HepG2 (cell line): ENCODE measurements around the gene ADORA2B. TPM values are rescaled to one million over a fixed set of nuclear protein-coding genes. Genes with fewer than 3 reads are reported as not detected.
A peak's percentile ranks its signal among the peaks of the same experiment; 100 is the strongest.

ENCODE experiments used
- EP300 ChIP-seq, 3 experiments: sonication (generic) in 1 of 3; formaldehyde crosslinking in 1 of 3; IDR thresholded peaks; 2 replicates each; pipeline versions ENCODE4 v1.5.1 to v1.6.1; 2011 to 2020; ENCODE audit warnings: low read depth in 2 of 3, low read length in 2 of 3, borderline replicate concordance in 1 of 3, improper control_type of control experiment in 1 of 3, mild to moderate bottlenecking in 1 of 3, missing genetic modification reagents in 1 of 3, moderate library complexity in 1 of 3
- HDAC2 ChIP-seq: sonication (generic); formaldehyde crosslinking; IDR thresholded peaks from 2 replicates; pipeline ENCODE4 v1.4.0; 2020; ENCODE audit warnings: missing genetic modification reagents
- MEIS2 ChIP-seq: sonication (generic); formaldehyde crosslinking; IDR thresholded peaks from 2 replicates; pipeline ENCODE4 v1.9.0; 2021; ENCODE audit warnings: mild to moderate bottlenecking, missing genetic modification reagents
- PCBP1 ChIP-seq: fragments of 200-400 bp; formaldehyde crosslinking; IDR thresholded peaks from 2 replicates; pipeline ENCODE4 v1.6.1; 2017; ENCODE audit warnings: mild to moderate bottlenecking, low read depth, low read length, borderline replicate concordance
- PLRG1 ChIP-seq: fragments of 450-650 bp; conservative IDR thresholded peaks from 2 replicates; pipeline ENCODE4 v1.6.1; 2016
- PRMT3 ChIP-seq: sonication (generic); formaldehyde crosslinking; IDR thresholded peaks from 2 replicates; pipeline ENCODE4 v1.8.1; 2022; ENCODE audit warnings: low read depth, mild to moderate bottlenecking, moderate library complexity, missing genetic modification reagents, borderline replicate concordance
- PRPF4 ChIP-seq: fragments of 200-400 bp; formaldehyde crosslinking; IDR thresholded peaks from 2 replicates; pipeline ENCODE4 v1.6.1; 2016; ENCODE audit warnings: low read length, low read depth; ENCODE audit not compliant: poor library complexity, severe bottlenecking
- REST ChIP-seq, 2 experiments: IDR thresholded peaks; 2 replicates each; pipeline ENCODE4 v1.6.1; 2011 to 2012; ENCODE audit warnings: low read length in 2 of 2, borderline replicate concordance in 1 of 2, low read depth in 1 of 2, mild to moderate bottlenecking in 1 of 2, moderate library complexity in 1 of 2
- RXRB ChIP-seq: IDR thresholded peaks from 2 replicates; pipeline ENCODE4 v1.6.1; 2016; ENCODE audit warnings: borderline replicate concordance, missing genetic modification reagents, missing compliant biosample characterization
- SMAD1 ChIP-seq: sonication (generic); formaldehyde crosslinking; IDR thresholded peaks from 2 replicates; pipeline ENCODE4 v1.4.0; 2020; ENCODE audit warnings: missing genetic modification reagents, low read depth, mild to moderate bottlenecking, borderline replicate concordance
- TAF1 ChIP-seq: sonication (generic); formaldehyde crosslinking; IDR thresholded peaks from 2 replicates; pipeline ENCODE4 v1.4.0; 2020; ENCODE audit warnings: missing genetic modification reagents
- THRA ChIP-seq: sonication (generic); formaldehyde crosslinking; IDR thresholded peaks from 2 replicates; pipeline ENCODE4 v1.4.0; 2020; ENCODE audit warnings: missing genetic modification reagents, borderline replicate concordance
- XBP1 ChIP-seq: sonication (generic); formaldehyde crosslinking; IDR thresholded peaks from 2 replicates; pipeline ENCODE4 v1.5.0; 2020; ENCODE audit warnings: missing genetic modification reagents
- ZNF10 ChIP-seq: sonication (generic); formaldehyde crosslinking; IDR thresholded peaks from 2 replicates; pipeline ENCODE4 v1.4.0; 2020; ENCODE audit warnings: mild to moderate bottlenecking, low read depth, missing genetic modification reagents, borderline replicate concordance
- ZNF180 ChIP-seq: sonication (generic); formaldehyde crosslinking; IDR thresholded peaks from 2 replicates; pipeline ENCODE4 v1.4.0; 2020; ENCODE audit warnings: low read depth, missing genetic modification reagents, borderline replicate concordance
- ZNF335 ChIP-seq: sonication (generic); formaldehyde crosslinking; IDR thresholded peaks from 2 replicates; pipeline ENCODE4 v1.4.0; 2020; ENCODE audit warnings: missing genetic modification reagents
- ZNF337 ChIP-seq: sonication (generic); formaldehyde crosslinking; IDR thresholded peaks from 2 replicates; pipeline ENCODE4 v1.5.1; 2020; ENCODE audit warnings: missing genetic modification reagents, low read depth, mild to moderate bottlenecking, borderline replicate concordance
- ZNF503 ChIP-seq: sonication (generic); formaldehyde crosslinking; IDR thresholded peaks from 2 replicates; pipeline ENCODE4 v1.4.0; 2020; ENCODE audit warnings: missing genetic modification reagents
- ZNF567 ChIP-seq: sonication (generic); formaldehyde crosslinking; IDR thresholded peaks from 2 replicates; pipeline ENCODE4 v1.8.1; 2023; ENCODE audit warnings: mild to moderate bottlenecking, missing genetic modification reagents, borderline replicate concordance
- ZNF724P ChIP-seq: sonication (generic); formaldehyde crosslinking; IDR thresholded peaks from 2 replicates; pipeline ENCODE4 v1.8.0; 2022; ENCODE audit warnings: missing genetic modification reagents, borderline replicate concordance
- ZNF768 ChIP-seq: sonication (generic); formaldehyde crosslinking; IDR thresholded peaks from 2 replicates; pipeline ENCODE4 v1.4.0; 2020; ENCODE audit warnings: missing genetic modification reagents
- polyA plus RNA-seq, 8 experiments: library from polyadenylated mRNA; depleted of rRNA in 3 of 8; stranded (reverse) in 7 of 8; unstranded in 1 of 8; fragments of >200 nt; fragmentation: Illumina TruSeq in 4 of 8; extraction: Trizol in 4 of 8; gene quantifications; 2 replicates each; pipeline versions ENCODE4 v1.2.1 to v1.2.3, GENCODE V29; 2011 to 2016; ENCODE audit warnings: low read depth in 4 of 8, missing spikeins in 1 of 8, mixed read lengths in 1 of 8; ENCODE audit not compliant: insufficient read depth in 1 of 8
- total RNA-seq, 5 experiments: library from RNA; depleted of rRNA; stranded (reverse); fragments of >200 nt; fragmentation: Illumina TruSeq; extraction: Trizol; gene quantifications; 2 replicates each; pipeline ENCODE4 v1.2.3, GENCODE V29; 2016; ENCODE audit warnings: low read depth in 1 of 5

ADORA2B gene
- total and polyA plus RNA-seq, 2 of the 13 experiments (the other 11 are each of a cell fraction or from before 2014, with no cell fraction given): 10.4 to 20.0 TPM

- no peak for TF ChIP-seq XBP1 (CRISPR knock-in tag)
- peak; percentile 80 for TF ChIP-seq RXRB
- peak; percentile 99 for TF ChIP-seq TAF1 (CRISPR knock-in tag)
- peak in 1 of 2 experiments; percentile 71; a peak in 1 of 4 replicates for TF ChIP-seq REST (IDR thresholded peaks at IDR 0.05; ENCODE audit: borderline replicate concordance in 1 of 2, low read depth in 1 of 2, low read length in 2 of 2)
- TF ChIP-seq HDAC2 (CRISPR knock-in tag): peak; percentile 95
- TF ChIP-seq PCBP1: no peak
- TF ChIP-seq MEIS2 (CRISPR knock-in tag): peak; percentile 78
- no peak for TF ChIP-seq PLRG1
- peak; percentile 95; the same call in 1 of the 2 replicates for TF ChIP-seq ZNF337 (CRISPR knock-in tag)
- 0 out of 2 replicates have a peak, but pooled peaks have one; percentile 43 for TF ChIP-seq ZNF335
- TF ChIP-seq SMAD1: peak; percentile 70; the same call in 1 of the 2 replicates
- TF ChIP-seq EP300 (IDR thresholded peaks at IDR 0.05; ENCODE audit: low read depth in 2 of 2, low read length in 2 of 2): no peak
- peak; percentile 77; the same call in 1 of the 2 replicates for TF ChIP-seq EP300 (CRISPR knock-in tag; IDR thresholded peaks at IDR 0.05; ENCODE audit: borderline replicate concordance)
- TF ChIP-seq ZNF567: peak; percentile 81; the same call in 1 of the 2 replicates
- TF ChIP-seq ZNF503 (CRISPR knock-in tag): peak; percentile 74; the same call in 1 of the 2 replicates
- TF ChIP-seq ZNF724P (CRISPR knock-in tag): peak; percentile 88; the same call in 1 of the 2 replicates
- peak; percentile 87; the same call in 1 of the 2 replicates for TF ChIP-seq PRMT3 (CRISPR knock-in tag)
- peak; percentile 84; the same call in 1 of the 2 replicates for TF ChIP-seq THRA (CRISPR knock-in tag)
- no peak for TF ChIP-seq ZNF180 (CRISPR knock-in tag)
- TF ChIP-seq ZNF10 (CRISPR knock-in tag): no peak
- TF ChIP-seq PRPF4: no peak
- TF ChIP-seq ZNF768 (CRISPR knock-in tag): peak; percentile 72; the same call in 1 of the 2 replicates
These were observed 54.4 kb downstream of the ADORA2B start, which contains the start of the genes TTC19 and ZSWIM7 (continued) for GRCh38 chr17:15999141-15999973.
